Gastrocnemius medialis (tissue), 4 donors: Measurements from ENCODE around the gene IGLL1. TPM values are rescaled to one million over a fixed set of nuclear protein-coding genes. Genes with fewer than 3 reads are reported as not detected.

Experiments
- ATAC-seq, 2 donors: fragments of 150-250 bp; one replicate each; pipeline ENCODE4 v1.9.1; 2016
- DNase-seq, 2 donors: peaks; one replicate each; pipeline ENCODE4 v3.0.0-alpha.2; 2019
- H3K27ac ChIP-seq, 4 donors: fragments of 200-600 bp; sonication (generic); 1 replicate in 1 of 4; 2 replicates in 3 of 4; pipeline ENCODE4 v1.5.1; 2016 to 2018; ENCODE audit warnings: mild to moderate bottlenecking in 2 of 4, moderate library complexity in 1 of 4
- H3K27me3 ChIP-seq, 3 donors: fragments of 200-600 bp; sonication (generic) in 2 of 3; 1 replicate in 1 of 3; 2 replicates in 2 of 3; pipeline versions ENCODE4 v1.5.1 to v1.6.0; 2016 to 2019; ENCODE audit warnings: mild to moderate bottlenecking in 1 of 3, moderate library complexity in 1 of 3
- H3K36me3 ChIP-seq, 2 donors: fragments of 200-600 bp; sonication (generic) in 1 of 2; one replicate each; pipeline ENCODE4 v1.5.1; 2017 to 2018
- H3K4me1 ChIP-seq, 2 donors: fragments of 200-600 bp; sonication (generic) in 1 of 2; one replicate each; pipeline ENCODE4 v1.5.1; 2016 to 2017; ENCODE audit warnings: mild to moderate bottlenecking in 2 of 2
- H3K4me3 ChIP-seq, 4 donors: fragments of 200-600 bp; sonication (generic) in 3 of 4; 1 replicate in 1 of 4; 2 replicates in 3 of 4; pipeline ENCODE4 v1.5.1; 2016 to 2019; ENCODE audit warnings: mild to moderate bottlenecking in 2 of 4
- H3K9me3 ChIP-seq, 3 donors: fragments of 200-600 bp; sonication (generic) in 2 of 3; 1 replicate in 1 of 3; 2 replicates in 2 of 3; pipeline ENCODE4 v1.5.1; 2016 to 2019
- POLR2A ChIP-seq, 2 donors: fragments of 450-650 bp; IDR thresholded peaks; one replicate each; pipeline ENCODE4 v1.6.1; 2017; ENCODE audit warnings: antibody characterized with exemption in 2 of 2, mild to moderate bottlenecking in 2 of 2, moderate library complexity in 2 of 2
- in situ Hi-C, 4 donors: fragments of 200-750 bp; cut with MboI; loops; one replicate each; pipeline versions ENCODE4 v1.15.0 to v1.8.0; 2017; ENCODE audit warnings: low sequenced_read_pairs in 4 of 4
- intact Hi-C: fragments of 100-400 bp; cut with DNase I; formaldehyde crosslinking; loops from one replicate; pipeline ENCODE4 v1.15.1; 2023; ENCODE audit warnings: low total_unique reads
- total RNA-seq, 4 donors: library from RNA; depleted of rRNA; stranded (reverse); fragments of >200 nt; gene quantifications; one replicate each; pipeline versions ENCODE4 v1.1.0 to v1.2.3, GENCODE V29; 2016
- TF ChIP-seq, protein P1 (sequence below), 5 experiments: fragments of 450-650 bp in 3 of 5; fragments of 200-600 bp in 2 of 5; sonication (generic) in 2 of 5; IDR thresholded peaks in 4 of 5; conservative IDR thresholded peaks in 1 of 5; 1 replicate in 4 of 5; 2 replicates in 1 of 5; pipeline ENCODE4 v1.5.1; 2016 to 2019; ENCODE audit warnings: antibody characterized with exemption in 5 of 5, mild to moderate bottlenecking in 3 of 5, moderate library complexity in 3 of 5

The IGLL1 gene
- total RNA-seq, 4 donors from 2014 or later = not detected

GRCh38 chr22:23534201-23534850 lies 45.8 kb downstream of the IGLL1 start:
- in situ Hi-C loops (loop anchor here in 2 of 4 donors (25.0 kb wide), 2 partner anchors 222 to 328 kb away; partner anchors contain the start of gene SLC2A11 (in 2 of the 2)), intact Hi-C loops (no loop called here)
- H3K4me3 ChIP-seq = no peak overlapping the region
- H3K4me1 ChIP-seq = no peaks in the 10 kb centered on the region
- H3K27me3 ChIP-seq = no peaks in the 10 kb centered on the region
- no peak for TF ChIP-seq POLR2A (IDR thresholded peaks at IDR 0.05)
- TF ChIP-seq, protein P1, sequence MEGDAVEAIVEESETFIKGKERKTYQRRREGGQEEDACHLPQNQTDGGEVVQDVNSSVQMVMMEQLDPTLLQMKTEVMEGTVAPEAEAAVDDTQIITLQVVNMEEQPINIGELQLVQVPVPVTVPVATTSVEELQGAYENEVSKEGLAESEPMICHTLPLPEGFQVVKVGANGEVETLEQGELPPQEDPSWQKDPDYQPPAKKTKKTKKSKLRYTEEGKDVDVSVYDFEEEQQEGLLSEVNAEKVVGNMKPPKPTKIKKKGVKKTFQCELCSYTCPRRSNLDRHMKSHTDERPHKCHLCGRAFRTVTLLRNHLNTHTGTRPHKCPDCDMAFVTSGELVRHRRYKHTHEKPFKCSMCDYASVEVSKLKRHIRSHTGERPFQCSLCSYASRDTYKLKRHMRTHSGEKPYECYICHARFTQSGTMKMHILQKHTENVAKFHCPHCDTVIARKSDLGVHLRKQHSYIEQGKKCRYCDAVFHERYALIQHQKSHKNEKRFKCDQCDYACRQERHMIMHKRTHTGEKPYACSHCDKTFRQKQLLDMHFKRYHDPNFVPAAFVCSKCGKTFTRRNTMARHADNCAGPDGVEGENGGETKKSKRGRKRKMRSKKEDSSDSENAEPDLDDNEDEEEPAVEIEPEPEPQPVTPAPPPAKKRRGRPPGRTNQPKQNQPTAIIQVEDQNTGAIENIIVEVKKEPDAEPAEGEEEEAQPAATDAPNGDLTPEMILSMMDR (IDR thresholded peaks at IDR 0.05 in 4 of 5, conservative IDR thresholded peaks at IDR 0.05 in 1 of 5) = no peak
- H3K36me3 ChIP-seq = no peaks in the 10 kb centered on the region
- ATAC-seq (no peak), DNase-seq (no peak)
- no peak overlapping the region for H3K27ac ChIP-seq
- no peaks in the 10 kb centered on the region for H3K9me3 ChIP-seq

GRCh38 chr22:23533771-23534191 lies 46.3 kb downstream of the IGLL1 start:
- Histone ChIP-seq H3K9me3 (no peaks in the 10 kb centered on the region), H3K27ac (no peak overlapping the region), H3K4me1 (no peaks in the 10 kb centered on the region), H3K27me3 (no peaks in the 10 kb centered on the region), H3K4me3 (no peak overlapping the region), H3K36me3 (no peaks in the 10 kb centered on the region)
- DNase-seq = no peak
- in situ Hi-C loops = loop anchor here in 2 of 4 donors (25.0 kb wide), 2 partner anchors 221 to 329 kb away; partner anchors contain the start of gene SLC2A11 (in 2 of the 2)
- ATAC-seq = no peak
- intact Hi-C loops = no loop called here
- TF ChIP-seq, protein P1 (IDR thresholded peaks at IDR 0.05 in 4 of 5, conservative IDR thresholded peaks at IDR 0.05 in 1 of 5) = no peak
- TF ChIP-seq POLR2A (IDR thresholded peaks at IDR 0.05) = no peak

DNA sequence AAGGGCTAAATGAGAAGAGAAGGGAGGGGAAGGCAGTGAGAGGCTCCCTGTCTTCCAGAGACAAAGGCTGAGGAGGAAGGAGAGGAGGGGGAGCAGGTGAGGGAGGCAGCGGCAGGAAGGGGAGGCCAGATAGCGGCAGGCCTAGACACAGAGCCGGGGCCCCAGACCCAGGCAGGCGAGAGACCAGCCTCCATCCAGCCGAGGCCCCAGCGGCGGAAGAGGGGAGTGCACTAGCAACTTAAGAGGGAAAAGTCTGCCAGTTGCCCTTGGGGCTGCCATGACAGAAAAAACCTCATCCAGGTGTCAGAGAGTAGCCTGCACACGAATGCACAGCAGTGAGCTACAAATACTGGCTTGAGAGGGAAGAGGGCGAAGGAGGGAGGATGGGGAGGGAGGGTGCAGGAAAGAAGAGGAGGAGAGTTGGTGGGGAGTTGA lies 46.7 kb downstream of the IGLL1 start:
- DNase-seq (no peak), ATAC-seq (no peak)
- in situ Hi-C loops (loop anchor here in 2 of 4 donors (25.0 kb wide), 2 partner anchors 221 to 329 kb away; partner anchors contain the start of gene SLC2A11 (in 2 of the 2)), intact Hi-C loops (no loop called here)
- Histone ChIP-seq H3K36me3 (no peaks in the 10 kb centered on the region), H3K27me3 (no peaks in the 10 kb centered on the region), H3K27ac (no peak overlapping the region), H3K9me3 (no peaks in the 10 kb centered on the region), H3K4me1 (no peaks in the 10 kb centered on the region), H3K4me3 (no peak overlapping the region)
- TF ChIP-seq, protein P1 (IDR thresholded peaks at IDR 0.05 in 4 of 5, conservative IDR thresholded peaks at IDR 0.05 in 1 of 5) = no peak
- TF ChIP-seq POLR2A (IDR thresholded peaks at IDR 0.05) = no peak

DNA sequence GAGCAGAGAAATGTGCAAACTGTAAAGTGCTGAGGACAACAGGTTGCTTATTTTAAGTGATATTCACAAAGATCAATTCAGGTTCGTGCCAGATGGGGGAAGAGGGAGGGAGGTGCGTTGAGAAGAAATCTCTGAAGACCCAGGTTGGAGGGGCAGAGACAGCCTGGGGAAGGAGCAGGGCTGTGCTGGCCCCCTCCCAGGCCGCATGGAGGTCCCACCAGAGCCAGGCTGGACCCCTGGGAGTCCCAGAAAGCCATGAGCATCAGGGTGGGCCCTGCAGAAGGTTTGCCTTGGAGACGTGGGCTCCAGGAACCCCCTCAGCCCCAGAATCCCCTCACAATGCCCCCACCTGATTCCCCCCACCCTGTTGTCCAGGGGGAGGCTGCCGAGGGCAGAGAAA lies 47.4 kb downstream of the IGLL1 start:
- H3K36me3 ChIP-seq = no peaks in the 10 kb centered on the region
- no peak for TF ChIP-seq POLR2A (IDR thresholded peaks at IDR 0.05)
- TF ChIP-seq, protein P1 (IDR thresholded peaks at IDR 0.05 in 4 of 5, conservative IDR thresholded peaks at IDR 0.05 in 1 of 5) = no peak
- H3K4me1 ChIP-seq = no peaks in the 10 kb centered on the region
- H3K27ac ChIP-seq = no peak overlapping the region
- no peak for DNase-seq
- ATAC-seq = no peak
- no peaks in the 10 kb centered on the region for H3K9me3 ChIP-seq
- no peaks in the 10 kb centered on the region for H3K27me3 ChIP-seq
- intact Hi-C loops (no loop called here), in situ Hi-C loops (loop anchor here in 2 of 4 donors (25.0 kb wide), 2 partner anchors 220 to 330 kb away; partner anchors contain the start of gene SLC2A11 (in 2 of the 2))
- H3K4me3 ChIP-seq = no peak overlapping the region
